Endothelial cell of umbilical vein (primary cell): ENCODE results near the gene TDRD3. TPM values are rescaled to one million over a fixed set of nuclear protein-coding genes. Genes with fewer than 3 reads are reported as not detected.

Source experiments
- BruUV-seq: library from RNA; stranded (reverse); fragments of 400-500 nt; replicated peaks from 2 replicates; lab custom pipeline; 2021; lab: Mats Ljungman, UMichigan
- CTCF ChIA-PET: fragments of 300-600, 350-600 bp; sonication (Branson Sonifier 250); formaldehyde crosslinking; loops from one replicate; lab custom pipeline; 2021; ENCODE audit warnings: antibody characterized with exemption, inconsistent platforms; lab: Charles Lee
- POLR2A ChIA-PET: fragments of 300-600, 350-600 bp; sonication (Branson Sonifier 250); formaldehyde crosslinking; loops from one replicate; lab custom pipeline; 2021; ENCODE audit warnings: antibody characterized with exemption, inconsistent platforms; lab: Charles Lee
- DNase-seq: peaks from one replicate; pipeline ENCODE4 v3.0.0-alpha.2; 2011; ENCODE audit warnings: low read depth, low spot score
- FAIRE-seq: peaks from 2 replicates; lab custom pipeline; 2011; peaks lifted over from hg19 to GRCh38; lab: Jason Lieb, UNC
- H2AFZ ChIP-seq: 2 replicates; pipeline ENCODE4 v1.6.0; 2012; ENCODE audit warnings: low read depth, low read length, control low read depth, inconsistent platforms
- H3K27ac ChIP-seq: 2 replicates; pipeline ENCODE4 v1.5.1; 2011; ENCODE audit warnings: low read depth, mild to moderate bottlenecking, control low read depth, low read length, moderate library complexity; ENCODE audit not compliant: insufficient read depth
- H3K27me3 ChIP-seq, 2 experiments: 2 replicates each; pipeline versions ENCODE4 v1.6.0 to v1.6.1; 2011; ENCODE audit warnings: low read length in 2 of 2, mixed read lengths in 1 of 2; ENCODE audit not compliant: control insufficient read depth in 2 of 2, insufficient read depth in 2 of 2
- H3K36me3 ChIP-seq, 2 experiments: 2 replicates in 1 of 2; 3 replicates in 1 of 2; pipeline ENCODE4 v1.5.1; 2011; ENCODE audit warnings: low read length in 2 of 2, mild to moderate bottlenecking in 1 of 2, moderate library complexity in 1 of 2; ENCODE audit not compliant: control insufficient read depth in 2 of 2, insufficient read depth in 2 of 2; ENCODE audit errors: extremely low read depth in 1 of 2
- H3K4me1 ChIP-seq: 3 replicates; pipeline ENCODE4 v1.5.1; 2011; ENCODE audit warnings: mild to moderate bottlenecking, low read length; ENCODE audit not compliant: control insufficient read depth, insufficient read depth; ENCODE audit errors: extremely low read depth
- H3K4me2 ChIP-seq: 2 replicates; pipeline ENCODE4 v1.6.1; 2011; ENCODE audit warnings: low read length, control low read depth, mixed read lengths; ENCODE audit not compliant: insufficient read depth
- H3K4me3 ChIP-seq, 3 experiments: fragments of 200-600 bp in 1 of 3; sonication (generic), shearing (Covaris generic) in 1 of 3; replicated peaks in 1 of 3; 2 replicates each; pipeline ENCODE4 v1.5.1; 2011 to 2016; ENCODE audit warnings: control low read depth in 3 of 3, low read length in 3 of 3, mild to moderate bottlenecking in 2 of 3, inconsistent platforms in 1 of 3, low read depth in 1 of 3, moderate library complexity in 1 of 3; ENCODE audit not compliant: insufficient read depth in 1 of 3
- H3K79me2 ChIP-seq: 2 replicates; pipeline ENCODE4 v1.6.0; 2012; ENCODE audit warnings: low read length, inconsistent platforms; ENCODE audit not compliant: control insufficient read depth, insufficient read depth
- H3K9ac ChIP-seq: replicated peaks from 2 replicates; pipeline ENCODE3; 2011; ENCODE audit warnings: low read length, control low read depth; ENCODE audit not compliant: insufficient read depth; ENCODE audit errors: extremely low read depth
- H3K9me1 ChIP-seq: replicated peaks from 3 replicates; pipeline ENCODE4 v1.6.0; 2011; ENCODE audit warnings: mild to moderate bottlenecking, low read length; ENCODE audit not compliant: control insufficient read depth, insufficient read depth; ENCODE audit errors: extremely low read depth
- H3K9me3 ChIP-seq: replicated peaks from 2 replicates; pipeline ENCODE4 v1.5.1; 2012; ENCODE audit warnings: low read length, inconsistent platforms; ENCODE audit not compliant: control insufficient read depth, insufficient read depth
- H4K20me1 ChIP-seq: replicated peaks from 2 replicates; pipeline ENCODE3; 2011; ENCODE audit warnings: mild to moderate bottlenecking, low read length; ENCODE audit not compliant: control insufficient read depth, insufficient read depth; ENCODE audit errors: extremely low read depth
- EZH2 ChIP-seq: IDR thresholded peaks from 2 replicates; pipeline ENCODE4 v1.6.1; 2012; ENCODE audit warnings: borderline replicate concordance, low read depth, mild to moderate bottlenecking, moderate library complexity, low read length, inconsistent platforms; ENCODE audit not compliant: severe bottlenecking
- FOS ChIP-seq: IDR thresholded peaks from 2 replicates; pipeline ENCODE4 v1.6.1; 2011; ENCODE audit warnings: mild to moderate bottlenecking, low read length, moderate library complexity, borderline replicate concordance; ENCODE audit not compliant: insufficient read depth
- GATA2 ChIP-seq: IDR thresholded peaks from 2 replicates; pipeline ENCODE4 v1.7.0; 2011; ENCODE audit warnings: low read depth, mild to moderate bottlenecking, moderate library complexity, mixed read lengths, low read length; ENCODE audit not compliant: insufficient read length, insufficient read depth
- JUN ChIP-seq: IDR thresholded peaks from 2 replicates; pipeline ENCODE4 v1.6.1; 2011; ENCODE audit warnings: borderline replicate concordance, low read depth; ENCODE audit not compliant: insufficient read length, insufficient read depth
- MYC ChIP-seq: IDR thresholded peaks from one replicate; pipeline ENCODE4 v1.6.1; 2011; ENCODE audit warnings: mild to moderate bottlenecking, low read depth, low read length
- POLR2A ChIP-seq: IDR thresholded peaks from 2 replicates; pipeline ENCODE4 v1.6.1; 2012; ENCODE audit warnings: low read depth, mild to moderate bottlenecking, control low read depth, low read length
- POLR2AphosphoS5 ChIP-seq: IDR thresholded peaks from 2 replicates; pipeline ENCODE4 v1.6.1; 2012; ENCODE audit warnings: low read depth, mild to moderate bottlenecking, control low read depth, low read length, moderate library complexity; ENCODE audit not compliant: insufficient read depth
- dilution Hi-C: fragments of 300-500 bp; cut with MboI; formaldehyde crosslinking; loops from one replicate; pipeline ENCODE4 v1.15.0; 2019; ENCODE audit warnings: low sequenced_read_pairs; ENCODE audit not compliant: extremely low pct_ligation_motif_present
- intact Hi-C: fragments of 100-400 bp; cut with micrococcal nuclease; formaldehyde crosslinking; loops from one replicate; pipeline ENCODE4 v1.10.0; 2022
- polyA plus RNA-seq, 4 experiments: library from polyadenylated mRNA; depleted of rRNA in 3 of 4; stranded (reverse) in 3 of 4; unstranded in 1 of 4; fragments of >200 nt; gene quantifications; 2 replicates each; pipeline versions ENCODE4 v1.2.1 to v1.2.3, GENCODE V29; 2011 to 2012; ENCODE audit warnings: missing spikeins in 1 of 4
- total RNA-seq: library from RNA; stranded (reverse); gene quantifications from 2 replicates; pipeline ENCODE4 v1.2.3, GENCODE V29; 2021
- TF ChIP-seq, protein P1 (sequence below), 2 donors: IDR thresholded peaks; 1 replicate in 1 of 2; 2 replicates in 1 of 2; pipeline ENCODE4 v1.5.1; 2011; ENCODE audit warnings: low read length in 2 of 2, mild to moderate bottlenecking in 2 of 2, moderate library complexity in 2 of 2, control low read depth in 1 of 2, inconsistent platforms in 1 of 2, low read depth in 1 of 2; ENCODE audit not compliant: insufficient read depth in 1 of 2; ENCODE audit errors: extremely low read depth in 1 of 2
- TF ChIP-seq, protein P2 (sequence below): IDR thresholded peaks from 2 replicates; pipeline ENCODE4 v1.6.1; 2011; ENCODE audit not compliant: insufficient read depth, insufficient read length

The TDRD3 gene
- total and polyA plus RNA-seq, 2 donors (not counting 3 experiments of a cell fraction or from before 2014, with no cell fraction given), result 3.0 to 16.3 TPM

DNA sequence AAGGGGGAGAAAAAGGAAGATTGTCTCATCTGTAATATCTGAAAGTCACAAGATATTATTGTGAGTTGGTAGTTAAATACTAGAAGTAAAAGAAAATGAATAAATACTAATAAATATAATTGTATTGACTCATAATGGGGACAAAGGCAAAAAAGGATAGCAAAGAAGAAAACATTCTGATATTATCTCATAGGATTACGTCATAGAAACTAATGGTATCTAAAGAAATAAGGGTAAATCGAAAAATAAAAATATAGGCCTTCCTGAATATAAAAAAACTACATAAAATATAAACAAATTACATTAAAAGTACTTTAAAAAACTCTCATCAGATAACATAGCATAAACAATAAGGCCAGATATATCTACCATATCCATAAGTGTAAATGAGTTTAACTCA is 38.6 kb upstream of the TDRD3 start:
- ChIA-PET POLR2A (no interaction called here), CTCF (interaction anchor here (1.5 to 2.4 kb wide), 2 partner anchors 11 to 73 kb away, joined by 3 to 7 read pairs; no protein-coding TSS in a partner anchor)
- Histone ChIP-seq H3K79me2 (no peaks in the 10 kb centered on the region), H4K20me1 (no peaks in the 10 kb centered on the region), H3K9me3 (no peaks in the 10 kb centered on the region), H3K36me3 (no peaks in the 10 kb centered on the region), H3K27me3 (peaks cover 0 to 2% of the 10 kb centered on the region in 2 experiments), H3K4me3 (no peak overlapping the region), H3K9ac (no peak overlapping the region), H3K27ac (no peak overlapping the region), H3K4me1 (no peaks in the 10 kb centered on the region), H3K9me1 (no peaks in the 10 kb centered on the region), H2AFZ (no peak overlapping the region), H3K4me2 (no peak overlapping the region)
- DNase-seq (no peak), FAIRE-seq (no peak)
- dilution Hi-C loops, result no loop called here
- TF ChIP-seq, protein P1, sequence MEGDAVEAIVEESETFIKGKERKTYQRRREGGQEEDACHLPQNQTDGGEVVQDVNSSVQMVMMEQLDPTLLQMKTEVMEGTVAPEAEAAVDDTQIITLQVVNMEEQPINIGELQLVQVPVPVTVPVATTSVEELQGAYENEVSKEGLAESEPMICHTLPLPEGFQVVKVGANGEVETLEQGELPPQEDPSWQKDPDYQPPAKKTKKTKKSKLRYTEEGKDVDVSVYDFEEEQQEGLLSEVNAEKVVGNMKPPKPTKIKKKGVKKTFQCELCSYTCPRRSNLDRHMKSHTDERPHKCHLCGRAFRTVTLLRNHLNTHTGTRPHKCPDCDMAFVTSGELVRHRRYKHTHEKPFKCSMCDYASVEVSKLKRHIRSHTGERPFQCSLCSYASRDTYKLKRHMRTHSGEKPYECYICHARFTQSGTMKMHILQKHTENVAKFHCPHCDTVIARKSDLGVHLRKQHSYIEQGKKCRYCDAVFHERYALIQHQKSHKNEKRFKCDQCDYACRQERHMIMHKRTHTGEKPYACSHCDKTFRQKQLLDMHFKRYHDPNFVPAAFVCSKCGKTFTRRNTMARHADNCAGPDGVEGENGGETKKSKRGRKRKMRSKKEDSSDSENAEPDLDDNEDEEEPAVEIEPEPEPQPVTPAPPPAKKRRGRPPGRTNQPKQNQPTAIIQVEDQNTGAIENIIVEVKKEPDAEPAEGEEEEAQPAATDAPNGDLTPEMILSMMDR (IDR thresholded peaks at IDR 0.05; ENCODE audit: extremely low read depth in 1 of 2, insufficient read depth in 1 of 2, low read depth in 1 of 2, low read length in 2 of 2), result no peak
- TF ChIP-seq, protein P2, sequence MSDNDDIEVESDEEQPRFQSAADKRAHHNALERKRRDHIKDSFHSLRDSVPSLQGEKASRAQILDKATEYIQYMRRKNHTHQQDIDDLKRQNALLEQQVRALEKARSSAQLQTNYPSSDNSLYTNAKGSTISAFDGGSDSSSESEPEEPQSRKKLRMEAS, result no peak
- TF ChIP-seq EZH2, result no peak
- no peak for TF ChIP-seq GATA2
- TF ChIP-seq JUN, result no peak
- TF ChIP-seq POLR2AphosphoS5, result no peak
- no peak for TF ChIP-seq FOS
- TF ChIP-seq POLR2A, result no peak
- no peak for TF ChIP-seq MYC
- BruUV-seq, result no TSS peak
- intact Hi-C loops, result no loop called here
